Activated T-helper 1 cell treated with anti-CD3 and anti-CD28 coated beads, Interleukin-2, amount 50 U/mL, for 16 hours (primary cell): ENCODE data around the gene AFF4.
"Not testable (repeated sequence)": the region's sequence is repeated elsewhere in the genome, so short reads cannot be mapped to it uniquely, and the experiment has no call there.

ENCODE experiments used
- DNase-seq, 2 donors: peaks; one replicate each; pipeline ENCODE4 v3.0.0-alpha.2; 2020; ENCODE audit warnings: low read depth in 1 of 2, low spot score in 1 of 2

The AFF4 gene

GRCh38 chr5:132953710-132954109, 9.7 kb downstream of the AFF4 start:
- DNase-seq: no peak

- DNase-seq: no peak
Measured at GRCh38 chr5:132952829-132953228, 10.6 kb downstream of the AFF4 start.

GRCh38 chr5:132951897-132952296, 11.5 kb downstream of the AFF4 start:
- DNase-seq: no peak

- DNase-seq: no peak
Measured at GRCh38 chr5:132949136-132949535, 14.3 kb downstream of the AFF4 start.

GRCh38 chr5:132947671-132948070, 15.8 kb downstream of the AFF4 start:
- DNase-seq: no peak

GRCh38 chr5:132945315-132945714, 18.1 kb downstream of the AFF4 start:
- not testable (repeated sequence) for DNase-seq

- DNase-seq: no peak
Measured at GRCh38 chr5:132943362-132944022, 19.9 kb downstream of the AFF4 start.

- no peak for DNase-seq
Measured at GRCh38 chr5:132941331-132941730, 22.1 kb downstream of the AFF4 start.

- DNase-seq: no peak
Measured at GRCh38 chr5:132928062-132928407, 35.4 kb downstream of the AFF4 start.

- DNase-seq: no peak
Measured at GRCh38 chr5:132927355-132928061, 35.9 kb downstream of the AFF4 start.

- DNase-seq: no peak
Measured at GRCh38 chr5:132926437-132926836, 37.0 kb downstream of the AFF4 start.

- DNase-seq: no peak
Measured at GRCh38 chr5:132916086-132916485, 47.3 kb downstream of the AFF4 start.

GRCh38 chr5:132915681-132916080, 47.8 kb downstream of the AFF4 start:
- DNase-seq: no peak

GRCh38 chr5:132909702-132910101, 53.7 kb downstream of the AFF4 start:
- DNase-seq: no peak

GRCh38 chr5:132907161-132907560, 56.3 kb downstream of the AFF4 start:
- no peak for DNase-seq

GRCh38 chr5:132905938-132906337, 57.5 kb downstream of the AFF4 start:
- DNase-seq: no peak

- DNase-seq: no peak
Measured at GRCh38 chr5:132901730-132902129, 61.7 kb downstream of the AFF4 start.

- no peak for DNase-seq
Measured at GRCh38 chr5:132901036-132901435, 62.4 kb downstream of the AFF4 start.

- no peak for DNase-seq
Measured at GRCh38 chr5:132898094-132898493, 65.3 kb downstream of the AFF4 start.

- DNase-seq: no peak
Measured at GRCh38 chr5:132896685-132897084, 66.7 kb downstream of the AFF4 start.

GRCh38 chr5:132895719-132896305, 67.6 kb downstream of the AFF4 start:
- no peak for DNase-seq

- no peak for DNase-seq
Measured at GRCh38 chr5:132890817-132891216, 72.6 kb downstream of the AFF4 start.

GRCh38 chr5:132889501-132889900, 73.9 kb downstream of the AFF4 start:
- no peak for DNase-seq
